ENCODE data around the gene TKT. TPM values are rescaled to one million over a fixed set of nuclear protein-coding genes. Genes with fewer than 3 reads are reported as not detected.

The TKT gene
- total RNA-seq, 4 donors from 2014 or later = 97.3 to 338 (median 167) TPM

GRCh38 chr3:53223025-53223424 lies 32.8 kb downstream of the TKT start:
- Histone ChIP-seq H3K4me1 (no peaks in the 10 kb centered on the region), H3K9me3 (no peaks in the 10 kb centered on the region), H3K27me3 (no peaks in the 10 kb centered on the region), H3K4me3 (no peak overlapping the region), H3K27ac (no peak overlapping the region), H3K36me3 (peaks cover 0 to 31% (median 18%) of the 10 kb centered on the region in 4 donors)
- in situ Hi-C loops (cut with MboI; ENCODE audit: low pct_ligation_motif_present in 1 of 4, low pct_unique_long_range_greater_than_20kb in 1 of 4, low sequenced_read_pairs in 3 of 4) (no loop called here), intact Hi-C loops (cut with DNase I; ENCODE audit: low total_unique reads) (no loop called here)
- DNase-seq = no peak
- no peak for TF ChIP-seq CTCF (IDR thresholded peaks at IDR 0.05)
- WGBS, 2 donors (ENCODE audit: low coverage in 1 of 2) = 73 to 100% methylated on average over 1 to 7 of the region's 7 CpGs

- in situ Hi-C loops (cut with MboI; ENCODE audit: low pct_ligation_motif_present in 1 of 4, low pct_unique_long_range_greater_than_20kb in 1 of 4, low sequenced_read_pairs in 3 of 4) (no loop called here), intact Hi-C loops (cut with DNase I; ENCODE audit: low total_unique reads) (no loop called here)
- Histone ChIP-seq H3K4me1 (no peaks in the 10 kb centered on the region), H3K4me3 (no peak overlapping the region), H3K27ac (no peak overlapping the region), H3K27me3 (no peaks in the 10 kb centered on the region), H3K36me3 (peaks cover 0 to 24% (median 15%) of the 10 kb centered on the region in 4 donors), H3K9me3 (no peaks in the 10 kb centered on the region)
- no peak for TF ChIP-seq CTCF (IDR thresholded peaks at IDR 0.05)
- no peak for TF ChIP-seq POLR2A (IDR thresholded peaks at IDR 0.05)
- no peak for TF ChIP-seq EP300 (IDR thresholded peaks at IDR 0.05; ENCODE audit: low read depth)
- no peak for TF ChIP-seq POLR2AphosphoS5 (IDR thresholded peaks at IDR 0.05)
- DNase-seq = no peak
- 87% methylated on average over 12 of the region's 12 CpGs; no CpG with 5 or more reads in 1 of the 2 donors for WGBS, 2 donors (ENCODE audit: low coverage in 1 of 2)
Observed at GRCh38 chr3:53222183-53222901, 33.5 kb downstream of the TKT start.

- Histone ChIP-seq H3K4me1 (no peaks in the 10 kb centered on the region), H3K36me3 (peaks cover 0 to 21% (median 12%) of the 10 kb centered on the region in 4 donors), H3K27me3 (no peaks in the 10 kb centered on the region), H3K4me3 (no peak overlapping the region), H3K9me3 (no peaks in the 10 kb centered on the region), H3K27ac (no peak overlapping the region)
- no peak for TF ChIP-seq POLR2A (IDR thresholded peaks at IDR 0.05)
- TF ChIP-seq POLR2AphosphoS5 (IDR thresholded peaks at IDR 0.05) = no peak
- no peak for TF ChIP-seq EP300 (IDR thresholded peaks at IDR 0.05; ENCODE audit: low read depth)
- no peak for TF ChIP-seq CTCF (IDR thresholded peaks at IDR 0.05)
- 73% methylated on average over 3 of the region's 3 CpGs; no CpG with 5 or more reads in 1 of the 2 donors for WGBS, 2 donors (ENCODE audit: low coverage in 1 of 2)
- in situ Hi-C loops (cut with MboI; ENCODE audit: low pct_ligation_motif_present in 1 of 4, low pct_unique_long_range_greater_than_20kb in 1 of 4, low sequenced_read_pairs in 3 of 4) (no loop called here), intact Hi-C loops (cut with DNase I; ENCODE audit: low total_unique reads) (no loop called here)
- DNase-seq = no peak
Observed at GRCh38 chr3:53221827-53222182, 34.0 kb downstream of the TKT start.

- 87 to 89% methylated on average over 3 to 4 of the region's 4 CpGs for WGBS, 2 donors (ENCODE audit: low coverage in 1 of 2)
- H3K4me3 ChIP-seq = no peak overlapping the region
- H3K4me1 ChIP-seq = no peaks in the 10 kb centered on the region
- in situ Hi-C loops (cut with MboI; ENCODE audit: low pct_ligation_motif_present in 1 of 4, low pct_unique_long_range_greater_than_20kb in 1 of 4, low sequenced_read_pairs in 3 of 4) = no loop called here
- intact Hi-C loops (cut with DNase I; ENCODE audit: low total_unique reads) = no loop called here
- no peaks in the 10 kb centered on the region for H3K27me3 ChIP-seq
- no peak for TF ChIP-seq POLR2A (IDR thresholded peaks at IDR 0.05)
- no peaks in the 10 kb centered on the region for H3K9me3 ChIP-seq
- H3K36me3 ChIP-seq = peaks cover 0 to 16% (median 8%) of the 10 kb centered on the region in 4 donors
- no peak overlapping the region for H3K27ac ChIP-seq
- DNase-seq = no peak
Observed at GRCh38 chr3:53221345-53221744, 34.5 kb downstream of the TKT start.

Measured in transverse colon (tissue), 4 donors.